SJCRH30 (cell line): ENCODE results near the gene KIF6. TPM values are rescaled to one million over a fixed set of nuclear protein-coding genes. Genes with fewer than 3 reads are reported as not detected.

ENCODE experiments used
- DNase-seq, 2 experiments: peaks; one replicate each; pipeline ENCODE4 v3.0.0-alpha.2; 2015 to 2020
- H3K27ac ChIP-seq: fragments of 250-450 bp; sonication (Bioruptor Pico); 2 replicates; pipeline ENCODE4 v1.5.1; 2020; ENCODE audit warnings: mild to moderate bottlenecking, moderate library complexity
- H3K27me3 ChIP-seq: fragments of 250-450 bp; sonication (Bioruptor Pico); 2 replicates; pipeline ENCODE4 v1.5.1; 2020; ENCODE audit warnings: mild to moderate bottlenecking, moderate library complexity
- H3K36me3 ChIP-seq: fragments of 250-450 bp; sonication (Bioruptor Pico); 2 replicates; pipeline ENCODE4 v1.5.1; 2020; ENCODE audit warnings: mild to moderate bottlenecking, moderate library complexity
- H3K4me1 ChIP-seq: fragments of 250-450 bp; sonication (Bioruptor Pico); 2 replicates; pipeline ENCODE4 v1.5.1; 2020; ENCODE audit warnings: mild to moderate bottlenecking, moderate library complexity
- H3K4me3 ChIP-seq: fragments of 250-450 bp; sonication (Bioruptor Pico); 2 replicates; pipeline ENCODE4 v1.5.1; 2020; ENCODE audit warnings: mild to moderate bottlenecking, moderate library complexity
- H3K9me3 ChIP-seq: fragments of 250-450 bp; sonication (Bioruptor Pico); replicated peaks from 2 replicates; pipeline ENCODE4 v1.5.1; 2020; ENCODE audit warnings: mild to moderate bottlenecking, moderate library complexity
- total RNA-seq: library from RNA; depleted of rRNA; stranded (reverse); fragments of >200 nt; shearing (Covaris generic); gene quantifications from 2 replicates; pipeline ENCODE4 v1.2.3, GENCODE V29; 2014

KIF6 gene
- total RNA-seq, 1 experiment from 2014 or later = 0.22 TPM

- H3K36me3 ChIP-seq = no peaks in the 10 kb centered on the region
- 0 out of 2 replicates have a peak, but pooled peaks cover 2% of the 10 kb centered on the region for H3K27me3 ChIP-seq
- no peak overlapping the region for H3K4me3 ChIP-seq
- no peaks in the 10 kb centered on the region for H3K9me3 ChIP-seq
- no peak for DNase-seq
- H3K4me1 ChIP-seq = no peaks in the 10 kb centered on the region
- no peak overlapping the region for H3K27ac ChIP-seq
Observed at GRCh38 chr6:39401376-39401775, 323.8 kb downstream of the KIF6 start.

- Histone ChIP-seq H3K27ac (no peak overlapping the region), H3K27me3 (0 out of 2 replicates have a peak, but pooled peaks cover 2% of the 10 kb centered on the region), H3K4me3 (no peak overlapping the region), H3K36me3 (no peaks in the 10 kb centered on the region), H3K9me3 (no peaks in the 10 kb centered on the region), H3K4me1 (no peaks in the 10 kb centered on the region)
- no peak for DNase-seq
Observed at GRCh38 chr6:39400026-39400425, 325.2 kb downstream of the KIF6 start.

- Histone ChIP-seq H3K36me3 (no peaks in the 10 kb centered on the region), H3K4me3 (no peak overlapping the region), H3K4me1 (no peaks in the 10 kb centered on the region), H3K27me3 (0 out of 2 replicates have a peak, but pooled peaks cover 2% of the 10 kb centered on the region), H3K9me3 (no peaks in the 10 kb centered on the region), H3K27ac (no peak overlapping the region)
- no peak for DNase-seq
Observed at GRCh38 chr6:39396854-39397253, 328.4 kb downstream of the KIF6 start.

DNA sequence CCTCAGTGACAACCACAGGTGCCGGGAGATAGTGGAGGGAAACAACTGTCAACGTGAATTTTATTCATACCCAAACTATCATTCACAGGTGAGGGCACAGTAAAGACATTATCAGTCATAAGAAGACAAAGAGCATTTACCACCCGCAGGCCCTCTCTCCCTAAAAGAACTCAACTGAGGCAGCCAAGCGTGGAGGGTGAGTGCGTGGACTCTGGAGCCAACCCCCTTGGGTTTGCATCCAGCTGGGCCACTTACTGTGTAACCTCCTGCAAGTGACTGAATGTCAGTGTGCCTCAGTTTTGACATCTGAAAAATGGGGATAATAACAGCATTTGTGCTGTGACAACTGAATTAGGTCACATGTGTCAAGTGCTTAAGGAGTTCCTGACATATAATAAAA lies 332.1 kb downstream of the KIF6 start:
- no peaks in the 10 kb centered on the region for H3K9me3 ChIP-seq
- no peak for DNase-seq
- no peaks in the 10 kb centered on the region for H3K36me3 ChIP-seq
- H3K27me3 ChIP-seq = 0 out of 2 replicates have a peak, but pooled peaks cover 2% of the 10 kb centered on the region
- H3K4me1 ChIP-seq = no peaks in the 10 kb centered on the region
- H3K27ac ChIP-seq = no peak overlapping the region
- no peak overlapping the region for H3K4me3 ChIP-seq

DNA sequence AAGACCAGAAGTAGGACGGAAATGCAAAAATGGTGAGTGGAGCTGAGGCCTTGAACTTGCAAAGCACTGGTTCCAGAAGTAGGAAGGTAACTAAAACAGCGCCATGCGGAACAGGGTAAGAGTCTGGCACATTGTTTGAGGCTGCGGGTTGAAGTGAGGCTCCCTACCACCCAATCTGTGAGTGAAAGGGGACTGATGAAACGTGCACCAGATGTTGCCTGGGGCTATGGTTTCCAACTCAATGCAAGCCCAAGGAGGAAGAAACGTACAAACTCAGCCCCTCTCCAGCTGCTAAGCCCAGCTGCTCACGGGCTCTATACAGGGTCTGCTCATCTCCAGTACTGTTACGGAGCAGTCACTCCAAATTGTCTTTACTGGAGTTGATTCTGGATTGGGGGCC lies 334.0 kb downstream of the KIF6 start:
- H3K9me3 ChIP-seq = no peaks in the 10 kb centered on the region
- H3K36me3 ChIP-seq = no peaks in the 10 kb centered on the region
- peak in 1 of 2 experiments; percentile 5 for DNase-seq

GRCh38 chr6:39389484-39389767 lies 335.8 kb downstream of the KIF6 start:
- DNase-seq = peak in 1 of 2 experiments; percentile 18
- Histone ChIP-seq H3K27me3 (no peaks in the 10 kb centered on the region), H3K27ac (no peak overlapping the region), H3K4me1 (no peaks in the 10 kb centered on the region), H3K4me3 (no peak overlapping the region), H3K36me3 (no peaks in the 10 kb centered on the region), H3K9me3 (no peaks in the 10 kb centered on the region)

More for the DNA sequence above, 334.0 kb downstream of the KIF6 start:
- H3K27me3 ChIP-seq = no peaks in the 10 kb centered on the region
- H3K4me3 ChIP-seq = no peak overlapping the region
- H3K27ac ChIP-seq = no peak overlapping the region
- H3K4me1 ChIP-seq = no peaks in the 10 kb centered on the region

DNA sequence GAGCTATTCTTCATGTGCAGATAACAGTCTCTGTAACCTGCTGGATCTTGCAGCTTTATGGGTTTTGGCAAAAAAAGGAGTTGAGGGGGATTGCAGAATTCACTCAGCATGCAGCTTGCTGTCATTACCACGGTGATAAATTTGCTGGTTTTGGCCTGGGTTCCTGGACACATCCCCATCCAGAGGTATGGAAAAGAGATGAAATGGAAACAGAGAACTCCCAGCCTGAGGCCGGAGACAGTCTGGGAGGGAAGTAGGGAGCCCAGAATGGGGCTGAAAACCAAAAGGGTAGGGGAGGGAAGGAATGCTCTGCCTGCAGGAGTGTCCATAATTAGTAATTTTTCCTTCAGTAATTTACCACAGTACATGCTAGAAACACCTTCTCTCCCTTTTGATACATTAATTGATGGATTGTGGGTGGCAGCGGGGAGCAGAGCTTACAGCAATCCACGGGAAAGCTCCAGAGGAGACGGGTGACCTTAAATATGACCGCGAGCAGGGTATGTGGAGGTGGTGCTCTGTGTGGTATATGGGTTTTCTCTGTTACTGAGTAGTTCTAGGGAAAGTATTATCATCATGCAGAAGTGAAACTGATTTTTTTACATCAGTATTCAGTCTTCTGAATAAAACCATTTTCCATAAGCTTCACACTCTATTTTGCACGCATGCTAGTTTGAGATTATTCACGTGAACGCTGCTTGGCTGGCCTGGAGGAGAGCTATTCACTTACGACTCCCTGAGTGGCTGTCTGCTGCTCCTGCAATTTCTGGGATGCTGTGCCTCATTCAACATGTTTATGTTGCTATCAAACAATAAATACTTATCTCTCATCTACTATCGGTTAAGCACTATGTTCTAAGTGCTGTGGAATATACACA lies 336.4 kb downstream of the KIF6 start:
- Histone ChIP-seq H3K4me1 (no peaks in the 10 kb centered on the region), H3K36me3 (no peaks in the 10 kb centered on the region), H3K27ac (no peak overlapping the region), H3K27me3 (no peaks in the 10 kb centered on the region), H3K4me3 (no peak overlapping the region), H3K9me3 (no peaks in the 10 kb centered on the region)
- no peak for DNase-seq

DNA sequence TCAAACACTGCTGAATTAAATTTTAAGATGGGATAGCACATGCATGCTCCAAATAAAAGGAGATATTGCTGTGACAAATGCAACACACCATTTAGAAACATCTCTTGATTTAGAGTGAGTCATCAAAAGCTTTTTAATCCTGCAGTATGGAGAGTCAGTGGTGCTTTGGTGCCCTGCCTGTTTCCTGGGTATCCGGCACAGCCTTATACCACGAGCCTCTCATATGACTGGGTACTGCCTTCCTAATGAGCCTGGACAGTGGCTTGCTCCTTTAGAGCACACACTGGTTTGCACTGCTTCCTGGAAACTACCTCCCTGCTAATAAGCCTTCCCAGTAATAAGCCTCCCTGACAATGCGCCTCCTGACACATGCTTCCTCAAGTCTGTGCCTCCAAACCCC lies 337.4 kb downstream of the KIF6 start:
- DNase-seq = no peak
- H3K27ac ChIP-seq = no peak overlapping the region
- no peaks in the 10 kb centered on the region for H3K27me3 ChIP-seq
- H3K4me3 ChIP-seq = no peak overlapping the region
- H3K9me3 ChIP-seq = no peaks in the 10 kb centered on the region
- H3K4me1 ChIP-seq = no peaks in the 10 kb centered on the region
- H3K36me3 ChIP-seq = no peaks in the 10 kb centered on the region

DNA sequence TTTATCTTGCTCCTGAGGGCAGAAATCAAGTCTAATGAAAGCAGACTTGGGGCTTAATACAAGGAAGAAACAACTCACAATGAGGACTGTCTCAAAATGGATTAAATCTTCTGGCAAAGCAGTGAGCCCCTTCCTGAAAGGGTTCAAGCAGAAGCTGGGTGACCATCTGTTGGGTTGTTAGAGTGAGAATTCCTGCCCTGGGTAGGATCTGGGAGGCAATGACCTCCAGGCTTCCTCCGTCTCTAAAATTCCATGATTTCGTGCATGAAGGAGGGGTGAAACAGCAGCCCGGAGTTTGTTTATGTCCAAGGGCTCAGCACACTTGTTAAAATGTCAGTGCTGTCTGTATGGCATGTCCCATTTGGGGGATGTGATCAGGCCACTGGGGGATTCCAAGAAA lies 338.7 kb downstream of the KIF6 start:
- no peak for DNase-seq
- no peaks in the 10 kb centered on the region for H3K4me1 ChIP-seq
- H3K27me3 ChIP-seq = no peaks in the 10 kb centered on the region
- no peak overlapping the region for H3K27ac ChIP-seq
- H3K4me3 ChIP-seq = no peak overlapping the region
- H3K36me3 ChIP-seq = no peaks in the 10 kb centered on the region
- H3K9me3 ChIP-seq = no peaks in the 10 kb centered on the region

GRCh38 chr6:39381550-39382140 lies 343.6 kb downstream of the KIF6 start:
- Histone ChIP-seq H3K4me1 (no peaks in the 10 kb centered on the region), H3K27ac (no peak overlapping the region), H3K4me3 (no peak overlapping the region), H3K9me3 (no peaks in the 10 kb centered on the region), H3K36me3 (no peaks in the 10 kb centered on the region), H3K27me3 (no peaks in the 10 kb centered on the region)
- DNase-seq = no peak

DNA sequence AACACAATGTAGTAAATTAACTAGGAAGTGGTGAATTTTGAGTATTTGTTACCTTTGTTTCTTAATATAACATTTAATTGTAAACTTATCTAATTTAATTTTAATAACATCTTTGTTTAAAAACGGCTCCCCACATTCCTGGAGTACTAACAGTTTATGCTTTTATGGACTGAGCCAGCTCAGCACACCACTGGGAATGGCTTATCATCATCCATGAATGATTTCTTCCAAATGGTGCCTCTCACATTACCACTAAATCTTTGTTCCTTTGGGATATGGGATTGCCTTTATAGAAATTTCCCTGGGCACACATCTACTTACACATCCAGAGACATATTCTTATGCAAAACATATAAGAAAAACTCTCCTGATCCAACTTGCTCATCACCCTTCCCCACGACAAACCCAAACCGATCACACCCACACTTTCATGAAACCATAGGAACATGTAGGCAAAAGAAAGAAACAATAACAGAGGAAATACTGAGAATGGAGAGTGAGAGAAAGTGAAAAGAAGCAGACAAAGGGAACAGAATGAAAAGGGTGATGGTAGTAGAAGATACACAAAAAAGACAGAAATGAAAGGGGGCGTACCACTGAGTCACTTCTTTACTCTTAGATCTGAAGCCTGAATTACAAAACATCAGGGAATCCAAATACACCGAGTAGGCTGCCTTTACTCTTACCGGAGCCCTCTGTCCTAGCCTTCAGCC lies 344.2 kb downstream of the KIF6 start:
- Histone ChIP-seq H3K27ac (no peak overlapping the region), H3K4me1 (no peaks in the 10 kb centered on the region), H3K27me3 (no peaks in the 10 kb centered on the region), H3K4me3 (no peak overlapping the region), H3K36me3 (no peaks in the 10 kb centered on the region), H3K9me3 (no peaks in the 10 kb centered on the region)
- DNase-seq = no peak

DNA sequence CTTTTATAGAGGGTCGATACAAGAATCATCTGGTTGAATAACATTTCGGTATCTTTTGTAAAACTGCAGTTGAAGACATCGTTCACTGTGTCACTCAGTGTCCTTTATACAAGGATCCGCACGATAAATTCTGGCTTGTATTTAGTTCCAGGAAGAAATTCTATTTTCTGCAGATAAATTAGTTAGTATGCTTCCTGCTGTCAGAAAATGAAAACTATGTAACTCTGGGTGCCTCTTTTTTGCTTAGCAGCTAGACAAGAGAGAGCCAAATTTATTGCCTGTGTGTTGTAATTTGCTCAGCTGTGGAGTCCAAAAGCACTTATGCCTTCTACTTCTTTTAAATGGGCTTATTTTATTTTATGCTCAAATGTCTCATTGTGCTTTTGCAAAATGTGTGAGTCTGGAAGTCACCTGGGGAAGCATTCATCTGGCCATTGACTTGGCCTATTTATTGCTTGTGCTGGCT lies 346.2 kb downstream of the KIF6 start:
- no peaks in the 10 kb centered on the region; the same call in 1 of the 2 replicates for H3K27me3 ChIP-seq

DNA sequence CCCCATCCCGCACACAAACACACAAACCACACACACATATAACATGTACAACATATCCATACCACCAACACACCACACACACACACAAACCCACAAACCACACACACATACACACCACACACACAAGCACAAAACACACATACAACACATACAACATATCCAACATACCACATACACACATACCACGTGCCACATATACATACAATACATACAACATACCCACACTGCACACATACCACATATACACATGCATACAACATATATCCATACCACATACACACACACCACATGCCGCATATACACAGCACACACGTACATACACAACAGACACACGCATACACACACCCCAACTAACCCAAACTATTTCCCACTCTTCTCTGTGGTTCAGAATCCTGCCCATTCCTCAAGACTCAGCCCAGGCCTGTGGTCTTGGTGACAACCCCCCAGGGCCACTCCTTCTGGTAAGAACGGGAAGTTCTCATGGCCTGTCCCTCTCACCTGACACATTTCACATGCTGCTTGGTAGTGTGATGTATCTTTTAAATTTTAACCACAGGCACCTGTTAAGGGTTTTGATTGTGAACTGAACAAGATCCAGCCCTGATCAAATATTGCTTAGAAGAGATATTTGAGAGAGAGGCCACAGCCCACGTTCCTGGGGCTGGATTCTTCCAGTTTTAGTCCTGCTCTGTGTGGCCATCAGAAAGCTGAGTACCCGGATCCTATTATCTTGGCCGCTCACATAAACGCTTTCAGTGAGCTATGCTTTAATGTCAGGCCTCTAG lies 346.8 kb downstream of the KIF6 start:
- Histone ChIP-seq H3K9me3 (no peaks in the 10 kb centered on the region), H3K4me1 (no peaks in the 10 kb centered on the region), H3K27ac (no peak overlapping the region), H3K27me3 (no peaks in the 10 kb centered on the region; the same call in 1 of the 2 replicates), H3K36me3 (no peaks in the 10 kb centered on the region), H3K4me3 (no peak overlapping the region)
- DNase-seq = no peak

More for the DNA sequence above, 346.2 kb downstream of the KIF6 start:
- DNase-seq = no peak
- Histone ChIP-seq H3K9me3 (no peaks in the 10 kb centered on the region), H3K27ac (no peak overlapping the region), H3K4me3 (no peak overlapping the region), H3K36me3 (no peaks in the 10 kb centered on the region), H3K4me1 (no peaks in the 10 kb centered on the region)

GRCh38 chr6:39377539-39377950 lies 347.7 kb downstream of the KIF6 start:
- no peak overlapping the region for H3K4me3 ChIP-seq
- H3K27ac ChIP-seq = no peak overlapping the region
- H3K27me3 ChIP-seq = no peaks in the 10 kb centered on the region; the same call in 1 of the 2 replicates
- no peaks in the 10 kb centered on the region for H3K36me3 ChIP-seq
- H3K4me1 ChIP-seq = no peaks in the 10 kb centered on the region
- DNase-seq = peak; percentile 48 to 75
- no peaks in the 10 kb centered on the region for H3K9me3 ChIP-seq
